ENCODE data around the gene RAPGEF4. TPM values are rescaled to one million over a fixed set of nuclear protein-coding genes. Genes with fewer than 3 reads are reported as not detected.

The RAPGEF4 gene
- total RNA-seq, 4 donors from 2014 or later, result 3.7 to 8.9 (median 5.2) TPM

DNA sequence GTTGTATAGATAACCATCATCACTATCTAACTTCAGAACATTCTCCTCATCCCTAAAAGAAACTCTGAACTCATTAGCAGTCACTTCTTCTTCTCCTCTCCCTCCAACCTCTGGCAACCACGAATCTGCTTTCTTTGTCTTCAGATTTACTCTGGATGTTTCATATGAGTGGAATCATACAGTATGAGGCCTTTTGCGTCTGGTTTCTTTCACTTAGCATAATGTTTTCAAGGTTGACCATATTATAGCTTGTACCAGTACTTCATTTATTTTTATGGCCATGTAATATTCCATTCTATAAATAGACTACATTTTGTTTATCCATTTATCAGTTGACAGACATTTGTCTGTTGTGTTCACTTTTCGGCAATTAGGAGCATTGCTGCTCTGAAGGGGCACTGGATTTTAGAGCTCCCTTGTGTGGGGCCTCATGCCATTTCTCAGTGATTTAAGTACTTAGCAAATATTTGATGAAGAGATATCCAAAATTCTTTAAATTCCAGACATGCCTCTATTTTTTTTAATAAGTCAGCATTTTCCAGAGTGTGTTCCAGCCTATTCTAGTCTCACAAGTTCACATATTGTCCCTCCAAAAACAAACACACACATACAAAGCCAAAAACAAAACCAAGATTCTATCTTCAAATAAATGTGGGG is 317.5 kb downstream of the RAPGEF4 start:
- intact Hi-C loops (cut with DNase I), result no loop called here
- no peak for DNase-seq (ENCODE audit: extremely low spot score)
- no peak overlapping the region for H3K27ac ChIP-seq (replicated peaks in 1 of 4)
- H3K4me1 ChIP-seq, result peaks cover 8 to 22% (median 14%) of the 10 kb centered on the region in 4 donors
- no peaks in the 10 kb centered on the region for H3K36me3 ChIP-seq
- no peaks in the 10 kb centered on the region for H3K27me3 ChIP-seq
- no peaks in the 10 kb centered on the region for H3K9me3 ChIP-seq
- WGBS, result 81% methylated on average over 3 of the region's 3 CpGs
- TF ChIP-seq POLR2AphosphoS5 (IDR thresholded peaks at IDR 0.05), result no peak
- H3K4me3 ChIP-seq, result no peak overlapping the region

DNA sequence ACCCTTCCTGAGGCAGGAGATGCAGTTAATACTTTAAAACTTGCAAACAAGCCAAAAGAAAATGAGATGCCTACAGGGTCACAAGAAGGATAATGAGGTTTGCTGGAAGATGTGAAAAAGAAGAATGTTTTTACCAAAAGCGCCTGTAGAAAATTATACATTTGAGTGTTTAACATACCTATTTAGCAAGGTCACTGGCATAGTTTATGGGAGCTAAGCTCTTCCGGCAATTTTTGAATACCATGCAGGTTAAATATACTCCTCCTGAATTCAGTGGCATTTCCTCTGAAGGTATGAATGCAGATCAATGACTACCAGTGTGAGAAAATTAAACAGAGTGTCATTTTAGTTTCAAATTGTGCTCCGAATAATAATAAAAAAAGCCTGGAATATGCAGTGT is 318.8 kb downstream of the RAPGEF4 start:
- no peaks in the 10 kb centered on the region for H3K9me3 ChIP-seq
- no peaks in the 10 kb centered on the region for H3K36me3 ChIP-seq
- WGBS, result 85% methylated on average over 3 of the region's 3 CpGs
- H3K4me3 ChIP-seq, result no peak overlapping the region
- no peak overlapping the region for H3K27ac ChIP-seq (replicated peaks in 1 of 4)
- intact Hi-C loops (cut with DNase I), result no loop called here
- H3K4me1 ChIP-seq, result peaks cover 2 to 10% (median 4%) of the 10 kb centered on the region in 4 donors
- no peak for TF ChIP-seq CTCF (IDR thresholded peaks at IDR 0.05)
- no peak for TF ChIP-seq EP300 (IDR thresholded peaks at IDR 0.05)
- TF ChIP-seq POLR2AphosphoS5 (IDR thresholded peaks at IDR 0.05), result no peak
- no peak for TF ChIP-seq POLR2A (IDR thresholded peaks at IDR 0.05; ENCODE audit: low read depth)
- DNase-seq (ENCODE audit: extremely low spot score), result no peak
- H3K27me3 ChIP-seq, result no peaks in the 10 kb centered on the region

GRCh38 chr2:173056705-173057364 is 321.2 kb downstream of the RAPGEF4 start:
- Histone ChIP-seq H3K27ac (replicated peaks in 1 of 4) (no peak overlapping the region), H3K9me3 (no peaks in the 10 kb centered on the region), H3K4me3 (no peak overlapping the region), H3K4me1 (peaks cover 0 to 5% (median 0%) of the 10 kb centered on the region in 4 donors), H3K27me3 (no peaks in the 10 kb centered on the region), H3K36me3 (no peaks in the 10 kb centered on the region)
- TF ChIP-seq POLR2AphosphoS5 (IDR thresholded peaks at IDR 0.05) (no peak), CTCF (IDR thresholded peaks at IDR 0.05) (no peak), EP300 (IDR thresholded peaks at IDR 0.05) (no peak), POLR2A (IDR thresholded peaks at IDR 0.05; ENCODE audit: low read depth) (no peak)
- WGBS, result 82% methylated on average over 4 of the region's 4 CpGs
- no peak for DNase-seq (ENCODE audit: extremely low spot score)
- intact Hi-C loops (cut with DNase I), result no loop called here

DNA sequence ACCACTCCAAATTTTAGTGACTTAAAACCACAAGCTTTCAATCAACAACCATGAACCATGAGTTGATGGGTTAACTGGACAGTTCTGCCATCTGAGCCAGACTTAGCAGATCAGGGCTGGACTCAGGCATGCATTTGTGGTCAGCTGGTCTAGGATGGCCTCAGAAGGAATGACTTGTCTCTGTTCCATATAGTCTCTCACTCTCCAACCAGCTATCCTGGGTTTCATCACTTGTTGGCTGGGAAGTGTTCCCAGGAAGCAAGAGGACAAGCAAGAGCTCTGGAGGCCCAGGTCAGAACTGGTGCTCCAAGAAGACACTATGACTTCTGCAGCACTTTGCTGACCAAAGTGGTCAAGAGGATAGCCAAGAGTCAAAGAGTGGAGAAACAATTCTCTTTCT is 322.5 kb downstream of the RAPGEF4 start:
- peaks cover 0 to 5% (median 0%) of the 10 kb centered on the region in 4 donors for H3K4me1 ChIP-seq
- DNase-seq (ENCODE audit: extremely low spot score), result no peak
- H3K4me3 ChIP-seq, result no peak overlapping the region
- intact Hi-C loops (cut with DNase I), result no loop called here
- H3K9me3 ChIP-seq, result no peaks in the 10 kb centered on the region
- no peak overlapping the region for H3K27ac ChIP-seq (replicated peaks in 1 of 4)
- no peaks in the 10 kb centered on the region for H3K36me3 ChIP-seq
- no peaks in the 10 kb centered on the region for H3K27me3 ChIP-seq
- TF ChIP-seq EP300 (IDR thresholded peaks at IDR 0.05) (no peak), CTCF (IDR thresholded peaks at IDR 0.05) (no peak), POLR2AphosphoS5 (IDR thresholded peaks at IDR 0.05) (no peak), POLR2A (IDR thresholded peaks at IDR 0.05; ENCODE audit: low read depth) (no peak)

- intact Hi-C loops (cut with DNase I), result no loop called here
- H3K4me1 ChIP-seq, result peaks cover 0 to 5% (median 0%) of the 10 kb centered on the region in 4 donors
- H3K27me3 ChIP-seq, result no peaks in the 10 kb centered on the region
- no peak for DNase-seq (ENCODE audit: extremely low spot score)
- H3K9me3 ChIP-seq, result no peaks in the 10 kb centered on the region
- H3K4me3 ChIP-seq, result no peak overlapping the region
- H3K27ac ChIP-seq (replicated peaks in 1 of 4), result no peak overlapping the region
- no peaks in the 10 kb centered on the region for H3K36me3 ChIP-seq
- WGBS, result 82% methylated on average over 2 of the region's 2 CpGs
- TF ChIP-seq CTCF (IDR thresholded peaks at IDR 0.05) (no peak), EP300 (IDR thresholded peaks at IDR 0.05) (no peak), POLR2A (IDR thresholded peaks at IDR 0.05; ENCODE audit: low read depth) (no peak), POLR2AphosphoS5 (IDR thresholded peaks at IDR 0.05) (no peak)
Observed at GRCh38 chr2:173058673-173059072, 323.0 kb downstream of the RAPGEF4 start.

Measured in esophagus muscularis mucosa (tissue), 4 donors.